Bone marrow (tissue), 2 donors: ENCODE measurements around the gene MLXIP.
A peak's percentile ranks its signal among the peaks of the same experiment; 100 is the strongest.

Experiments used
- DNase-seq, 2 donors: peaks; one replicate each; lab custom pipeline; 2025; lab: John Stamatoyannopoulos, UW

The MLXIP gene

GRCh38 chr12:122079033-122079531 lies 526 bp downstream of the MLXIP start:
- DNase-seq = peak in 1 of 2 donors; percentile 45

- DNase-seq = no peak
These were observed 1.1 kb downstream of the MLXIP start for GRCh38 chr12:122079532-122080081.

GRCh38 chr12:122080149-122081082 lies 1.9 kb downstream of the MLXIP start:
- DNase-seq = peak; percentile 13 to 81

- no peak for DNase-seq
These were observed 2.6 kb downstream of the MLXIP start for GRCh38 chr12:122081083-122081696.

GRCh38 chr12:122081697-122082221 lies 3.2 kb downstream of the MLXIP start:
- peak; percentile 17 to 97 for DNase-seq

- DNase-seq = no peak
These were observed 4.2 kb downstream of the MLXIP start for GRCh38 chr12:122082621-122083356.

GRCh38 chr12:122084857-122085405 lies 6.4 kb downstream of the MLXIP start:
- DNase-seq = no peak

- no peak for DNase-seq
These were observed 7.0 kb downstream of the MLXIP start for GRCh38 chr12:122085591-122085990.

GRCh38 chr12:122086116-122086515 lies 7.6 kb downstream of the MLXIP start:
- DNase-seq = no peak

GRCh38 chr12:122086641-122087285 lies 8.2 kb downstream of the MLXIP start:
- no peak for DNase-seq

- no peak for DNase-seq
These were observed 9.0 kb downstream of the MLXIP start for GRCh38 chr12:122087431-122088178.

GRCh38 chr12:122088179-122088810 lies 9.7 kb downstream of the MLXIP start:
- DNase-seq = no peak

- DNase-seq = no peak
These were observed 10.5 kb downstream of the MLXIP start for GRCh38 chr12:122089077-122089476.

GRCh38 chr12:122090759-122091515 lies 12.4 kb downstream of the MLXIP start:
- DNase-seq = no peak

GRCh38 chr12:122093098-122093883 lies 14.7 kb downstream of the MLXIP start:
- DNase-seq = no peak

- no peak for DNase-seq
These were observed 15.7 kb downstream of the MLXIP start for GRCh38 chr12:122094137-122094734.

GRCh38 chr12:122094735-122095631 lies 16.4 kb downstream of the MLXIP start:
- DNase-seq = no peak
